DMS 273 (cell line): Measurements from ENCODE around the gene PCDHB16.
A peak's percentile ranks its signal among the peaks of the same experiment; 100 is the strongest.
"Not testable (repeated sequence)": the region's sequence is repeated elsewhere in the genome, so short reads cannot be mapped to it uniquely, and the experiment has no call there.

ENCODE experiments used
- DNase-seq: peaks from one replicate; lab custom pipeline; 2025; ENCODE audit not compliant: unreplicated experiment; lab: John Stamatoyannopoulos, UW

The PCDHB16 gene

GRCh38 chr5:141180313-141180712 is 1.9 kb upstream of the PCDHB16 start:
- no peak for DNase-seq

- not testable (repeated sequence) for DNase-seq
Measured at GRCh38 chr5:141184117-141184855, 2.1 kb downstream of the PCDHB16 start.

- peak; percentile 93 for DNase-seq
Measured at GRCh38 chr5:141186897-141187512, 4.8 kb downstream of the PCDHB16 start, which contains the start of gene PCDHB9. Gene PCDHB9, plus strand, starts transcription at chr5:141187161. Its CDS starts 158 bp downstream, at chr5:141187319.

GRCh38 chr5:141188682-141189081 is 6.5 kb downstream of the PCDHB16 start:
- DNase-seq, result not testable (repeated sequence)

GRCh38 chr5:141189131-141189530 is 6.9 kb downstream of the PCDHB16 start:
- DNase-seq, result not testable (repeated sequence)

GRCh38 chr5:141192110-141192725 is 10.0 kb downstream of the PCDHB16 start, which contains the start of gene PCDHB10:
Gene PCDHB10, plus strand, starts transcription at chr5:141192353. Its CDS starts 200 bp downstream, at chr5:141192553.
- DNase-seq, result peak; percentile 55

- DNase-seq, result not testable (repeated sequence)
Measured at GRCh38 chr5:141194332-141194731, 12.1 kb downstream of the PCDHB16 start.

- no peak for DNase-seq
Measured at GRCh38 chr5:141196363-141196762, 14.2 kb downstream of the PCDHB16 start.

- peak; percentile 60 for DNase-seq
Measured at GRCh38 chr5:141199359-141200235, 17.4 kb downstream of the PCDHB16 start, which contains the start of gene PCDHB11. Gene PCDHB11, plus strand, starts transcription at chr5:141199627. Its CDS starts 148 bp downstream, at chr5:141199775.

- DNase-seq, result not testable (repeated sequence)
Measured at GRCh38 chr5:141201126-141201525, 18.9 kb downstream of the PCDHB16 start.

- DNase-seq, result not testable (repeated sequence)
Measured at GRCh38 chr5:141201646-141202045, 19.5 kb downstream of the PCDHB16 start.

- DNase-seq, result no peak
Measured at GRCh38 chr5:141208478-141208877, 26.3 kb downstream of the PCDHB16 start, which contains the start of gene PCDHB12. Gene PCDHB12, plus strand, starts transcription at chr5:141208719. Its CDS starts 189 bp downstream, at chr5:141208908.

GRCh38 chr5:141210281-141210680 is 28.1 kb downstream of the PCDHB16 start:
- not testable (repeated sequence) for DNase-seq

- DNase-seq, result not testable (repeated sequence)
Measured at GRCh38 chr5:141210849-141211248, 28.7 kb downstream of the PCDHB16 start.

- peak; percentile 56 for DNase-seq
Measured at GRCh38 chr5:141213656-141214339, 31.6 kb downstream of the PCDHB16 start, which contains the start of gene PCDHB13. Gene PCDHB13, plus strand, starts transcription at chr5:141213919. Its CDS starts 205 bp downstream, at chr5:141214124.

- not testable (repeated sequence) for DNase-seq
Measured at GRCh38 chr5:141214583-141214982, 32.4 kb downstream of the PCDHB16 start.

- not testable (repeated sequence) for DNase-seq
Measured at GRCh38 chr5:141215504-141215903, 33.3 kb downstream of the PCDHB16 start.

- DNase-seq, result not testable (repeated sequence)
Measured at GRCh38 chr5:141216035-141216434, 33.8 kb downstream of the PCDHB16 start.

- DNase-seq, result peak; percentile 86
Measured at GRCh38 chr5:141223112-141223783, 41.1 kb downstream of the PCDHB16 start, which contains the start of gene PCDHB14. Gene PCDHB14, plus strand, starts transcription at chr5:141223343. Its CDS starts 163 bp downstream, at chr5:141223506.
